Astrocyte (in vitro differentiated cells and primary cell): ENCODE measurements around the gene SLC17A7. TPM values are rescaled to one million over a fixed set of nuclear protein-coding genes. Genes with fewer than 3 reads are reported as not detected.
A peak's percentile ranks its signal among the peaks of the same experiment; 100 is the strongest.

Source experiments
- DNase-seq: peaks from one replicate; pipeline ENCODE4 v3.0.0-alpha.2; 2010; ENCODE audit warnings: low read depth
- FAIRE-seq: peaks from 2 replicates; lab custom pipeline; 2011; peaks lifted over from hg19 to GRCh38; lab: Jason Lieb, UNC
- H2AFZ ChIP-seq: 2 replicates; pipeline ENCODE4 v1.6.0; 2012; ENCODE audit warnings: low read depth, low read length, inconsistent platforms
- H3K27ac ChIP-seq: 2 replicates; pipeline ENCODE4 v1.5.1; 2011; ENCODE audit warnings: low read depth, low read length, inconsistent platforms
- H3K27me3 ChIP-seq: 2 replicates; pipeline ENCODE4 v1.6.0; 2011; ENCODE audit warnings: low read length, inconsistent platforms; ENCODE audit not compliant: insufficient read depth
- H3K36me3 ChIP-seq: 2 replicates; pipeline ENCODE4 v1.5.1; 2011; ENCODE audit warnings: low read length, inconsistent platforms; ENCODE audit not compliant: insufficient read depth
- H3K4me1 ChIP-seq: 2 replicates; pipeline ENCODE4 v1.5.1; 2011; ENCODE audit warnings: low read length, inconsistent platforms; ENCODE audit not compliant: insufficient read depth
- H3K4me2 ChIP-seq: 2 replicates; pipeline ENCODE4 v1.6.0; 2012; ENCODE audit warnings: low read length, inconsistent platforms
- H3K4me3 ChIP-seq: 2 replicates; pipeline ENCODE4 v1.5.1; 2011; ENCODE audit warnings: low read depth, mild to moderate bottlenecking, low read length, inconsistent platforms; ENCODE audit not compliant: insufficient read depth
- H3K79me2 ChIP-seq: 2 replicates; pipeline ENCODE4 v1.6.0; 2012; ENCODE audit warnings: mild to moderate bottlenecking, low read length, inconsistent platforms; ENCODE audit not compliant: insufficient read depth
- H3K9ac ChIP-seq: 2 replicates; pipeline ENCODE4 v1.6.0; 2012; ENCODE audit warnings: mild to moderate bottlenecking, low read length, inconsistent platforms
- H3K9me3 ChIP-seq: 2 replicates; pipeline ENCODE4 v1.5.1; 2012; ENCODE audit warnings: low read depth, mild to moderate bottlenecking, low read length, inconsistent platforms; ENCODE audit not compliant: insufficient read depth
- H4K20me1 ChIP-seq: 2 replicates; pipeline ENCODE4 v1.6.0; 2012; ENCODE audit warnings: low read length, inconsistent platforms; ENCODE audit not compliant: insufficient read depth
- H3K27ac Mint-ChIP-seq: one replicate; pipeline ENCODE4 v1.8.0; 2021; ENCODE audit warnings: mild to moderate bottlenecking, mixed read lengths; ENCODE audit not compliant: unreplicated experiment
- H3K27me3 Mint-ChIP-seq: one replicate; pipeline ENCODE4 v1.8.0; 2021; ENCODE audit warnings: low read depth, mixed read lengths; ENCODE audit not compliant: unreplicated experiment
- H3K36me3 Mint-ChIP-seq: one replicate; pipeline ENCODE4 v1.8.0; 2021; ENCODE audit warnings: low read depth, mixed read lengths; ENCODE audit not compliant: unreplicated experiment
- H3K4me1 Mint-ChIP-seq: one replicate; pipeline ENCODE4 v1.8.0; 2021; ENCODE audit warnings: low read depth, mixed read lengths; ENCODE audit not compliant: unreplicated experiment
- H3K4me3 Mint-ChIP-seq: one replicate; pipeline ENCODE4 v1.8.0; 2021; ENCODE audit warnings: mild to moderate bottlenecking, moderate library complexity, mixed read lengths; ENCODE audit not compliant: unreplicated experiment
- H3K9me3 Mint-ChIP-seq: one replicate; pipeline ENCODE4 v1.8.0; 2021; ENCODE audit warnings: mild to moderate bottlenecking, mixed read lengths; ENCODE audit not compliant: unreplicated experiment
- CTCF ChIP-seq: IDR thresholded peaks from 2 replicates; pipeline ENCODE4 v1.5.1; 2011; ENCODE audit warnings: low read depth, mild to moderate bottlenecking, inconsistent platforms, low read length, moderate library complexity; ENCODE audit not compliant: insufficient read depth
- EZH2 ChIP-seq: IDR thresholded peaks from 2 replicates; pipeline ENCODE4 v1.6.1; 2012; ENCODE audit warnings: mild to moderate bottlenecking, low read length, inconsistent platforms; ENCODE audit not compliant: insufficient read depth
- total RNA-seq: library from RNA; stranded (reverse); gene quantifications from 2 replicates; pipeline ENCODE4 v1.2.1, GENCODE V29; 2021

SLC17A7 gene
- total RNA-seq, 1 donor from 2014 or later = 0.16 TPM

- TF ChIP-seq CTCF = no peak
- TF ChIP-seq EZH2 = peak; percentile 69
- Mint-ChIP-seq H3K36me3 (peaks cover 3% of the 10 kb centered on the region), H3K9me3 (peaks cover 3% of the 10 kb centered on the region), H3K27me3 (peaks cover 90% of the 10 kb centered on the region), H3K4me1 (peaks cover 5% of the 10 kb centered on the region), H3K27ac (peak within 1 kb of the TSS; percentile 30), H3K4me3 (peak within 1 kb of the TSS; percentile 72)
- Histone ChIP-seq H3K9me3 (no peaks in the 10 kb centered on the region), H3K36me3 (no peaks in the 10 kb centered on the region), H3K9ac (no peak within 1 kb of the TSS), H4K20me1 (peaks cover 7% of the 10 kb centered on the region), H3K27ac (no peak within 1 kb of the TSS), H3K27me3 (peaks cover 94% of the 10 kb centered on the region), H3K4me2 (peak within 1 kb of the TSS; percentile 62), H3K4me1 (peaks cover 4% of the 10 kb centered on the region), H2AFZ (peak within 1 kb of the TSS; percentile 35), H3K79me2 (no peaks in the 10 kb centered on the region), H3K4me3 (no peak within 1 kb of the TSS)
- FAIRE-seq (no peak), DNase-seq (no peak)
These were observed 18.0 kb downstream of the SLC17A7 start, which contains the start of gene PTH2 for GRCh38 chr19:49423071-49423984. Gene PTH2, minus strand, starts transcription at chr19:49423441. Its CDS starts 102 bp downstream, at chr19:49423339.

GRCh38 chr19:49422407-49423070, 18.8 kb downstream of the SLC17A7 start:
- Histone ChIP-seq H3K4me3 (no peak overlapping the region), H3K4me1 (peaks cover 4% of the 10 kb centered on the region), H3K9ac (no peak overlapping the region), H2AFZ (peak overlapping the region; percentile 18), H4K20me1 (peaks cover 7% of the 10 kb centered on the region), H3K27me3 (peaks cover 93% of the 10 kb centered on the region), H3K79me2 (no peaks in the 10 kb centered on the region), H3K27ac (no peak overlapping the region), H3K4me2 (peak overlapping the region; percentile 25), H3K36me3 (no peaks in the 10 kb centered on the region), H3K9me3 (no peaks in the 10 kb centered on the region)
- peaks cover 3% of the 10 kb centered on the region for H3K9me3 Mint-ChIP-seq
- no peak overlapping the region for H3K27ac Mint-ChIP-seq
- FAIRE-seq (no peak), DNase-seq (no peak)
- TF ChIP-seq CTCF (no peak), EZH2 (peak; percentile 75)
- H3K4me3 Mint-ChIP-seq = peak overlapping the region; percentile 72
- H3K4me1 Mint-ChIP-seq = peaks cover 4% of the 10 kb centered on the region
- H3K27me3 Mint-ChIP-seq = peaks cover 90% of the 10 kb centered on the region
- peaks cover 3% of the 10 kb centered on the region for H3K36me3 Mint-ChIP-seq
